Erythroblast (primary cell): ENCODE results near the gene KATNA1.

Experiments used
- GATA1 ChIP-seq: IDR thresholded peaks from 2 replicates; pipeline ENCODE4 v1.6.1; 2011; ENCODE audit warnings: low read depth, mild to moderate bottlenecking, control low read depth, low read length, moderate library complexity
- POLR2A ChIP-seq: IDR thresholded peaks from 2 replicates; pipeline ENCODE4 v1.6.1; 2011; ENCODE audit warnings: mild to moderate bottlenecking, low read length

- TF ChIP-seq POLR2A (no peak), GATA1 (no peak)
These were observed 55.5 kb downstream of the KATNA1 start for GRCh38 chr6:149592983-149593382.
